LNCaP clone FGC (cell line): ENCODE data around the gene PLEKHM3.

Experiments
- DNase-seq: peaks from one replicate; pipeline ENCODE4 v3.0.0-alpha.2; 2011; ENCODE audit warnings: low read depth
- H3K4me3 ChIP-seq: 2 replicates; pipeline ENCODE4 v1.5.1; 2011; ENCODE audit warnings: mild to moderate bottlenecking, low read depth, low read length, control low read depth
- TF ChIP-seq, protein P1 (sequence below): IDR thresholded peaks from 2 replicates; pipeline ENCODE4 v1.5.1; 2012; ENCODE audit warnings: mild to moderate bottlenecking; ENCODE audit not compliant: control insufficient read depth, insufficient read depth; ENCODE audit errors: extremely low read depth

The PLEKHM3 gene

DNA sequence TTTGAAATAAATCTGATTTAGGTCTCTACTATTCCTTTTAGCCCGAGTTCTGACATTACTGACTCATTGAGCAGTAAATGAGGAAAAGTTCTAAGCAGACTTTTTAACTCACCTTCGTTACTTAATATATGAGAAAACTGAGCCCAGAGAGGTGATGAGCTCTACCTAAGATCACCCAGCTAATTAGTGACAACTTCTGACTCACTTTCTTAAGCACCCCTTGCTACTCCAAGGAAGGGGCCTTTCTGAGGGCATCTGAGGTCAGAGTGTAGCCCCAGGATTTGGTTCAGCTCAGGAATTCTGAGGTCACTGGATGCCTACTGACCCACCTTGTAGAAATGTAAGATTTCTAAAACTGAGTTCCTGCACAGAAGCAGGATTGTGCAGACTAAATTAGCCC lies 153.4 kb downstream of the PLEKHM3 start:
- TF ChIP-seq, protein P1, sequence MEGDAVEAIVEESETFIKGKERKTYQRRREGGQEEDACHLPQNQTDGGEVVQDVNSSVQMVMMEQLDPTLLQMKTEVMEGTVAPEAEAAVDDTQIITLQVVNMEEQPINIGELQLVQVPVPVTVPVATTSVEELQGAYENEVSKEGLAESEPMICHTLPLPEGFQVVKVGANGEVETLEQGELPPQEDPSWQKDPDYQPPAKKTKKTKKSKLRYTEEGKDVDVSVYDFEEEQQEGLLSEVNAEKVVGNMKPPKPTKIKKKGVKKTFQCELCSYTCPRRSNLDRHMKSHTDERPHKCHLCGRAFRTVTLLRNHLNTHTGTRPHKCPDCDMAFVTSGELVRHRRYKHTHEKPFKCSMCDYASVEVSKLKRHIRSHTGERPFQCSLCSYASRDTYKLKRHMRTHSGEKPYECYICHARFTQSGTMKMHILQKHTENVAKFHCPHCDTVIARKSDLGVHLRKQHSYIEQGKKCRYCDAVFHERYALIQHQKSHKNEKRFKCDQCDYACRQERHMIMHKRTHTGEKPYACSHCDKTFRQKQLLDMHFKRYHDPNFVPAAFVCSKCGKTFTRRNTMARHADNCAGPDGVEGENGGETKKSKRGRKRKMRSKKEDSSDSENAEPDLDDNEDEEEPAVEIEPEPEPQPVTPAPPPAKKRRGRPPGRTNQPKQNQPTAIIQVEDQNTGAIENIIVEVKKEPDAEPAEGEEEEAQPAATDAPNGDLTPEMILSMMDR, result no peak
- no peak for DNase-seq
- H3K4me3 ChIP-seq, result no peak overlapping the region

DNA sequence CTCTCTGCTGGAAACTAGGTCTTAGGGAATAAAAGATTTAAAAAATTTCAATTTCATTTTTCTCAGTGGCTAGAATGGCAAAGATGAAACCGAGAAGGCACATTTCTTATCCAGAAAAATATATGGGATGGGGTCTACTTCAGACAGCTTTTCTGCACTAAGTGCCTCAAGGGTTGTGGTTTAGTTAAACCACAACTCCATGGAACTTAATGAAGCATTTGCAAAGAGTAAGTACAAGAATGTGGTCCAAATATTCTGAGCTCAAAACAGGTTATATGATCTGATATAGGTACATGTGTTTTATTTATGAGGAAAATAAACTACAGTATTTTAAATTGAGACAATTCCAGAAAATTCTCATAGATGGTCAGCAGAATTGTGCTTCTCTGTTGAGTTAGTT lies 153.8 kb downstream of the PLEKHM3 start:
- no peak for DNase-seq
- no peak overlapping the region for H3K4me3 ChIP-seq
- TF ChIP-seq, protein P1, result no peak

DNA sequence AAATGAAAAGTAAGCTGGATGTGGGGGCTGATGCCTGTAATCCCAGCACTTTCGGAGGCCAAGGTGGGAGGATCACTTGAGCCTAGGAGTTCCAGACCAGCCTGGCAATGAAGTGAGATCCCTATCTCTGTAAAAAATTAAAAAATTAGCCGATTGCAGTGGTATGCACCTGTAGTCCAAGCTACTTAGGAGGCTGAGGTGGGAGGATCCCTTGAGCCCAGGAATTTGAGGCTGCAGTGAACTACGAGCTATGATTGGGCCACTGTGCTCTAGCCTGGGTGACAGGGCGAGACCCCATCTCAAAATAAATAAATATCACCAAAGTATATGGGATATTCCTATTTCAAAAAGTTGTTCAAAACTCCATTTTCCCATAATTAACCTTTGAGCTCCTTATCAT lies 154.5 kb downstream of the PLEKHM3 start:
- no peak overlapping the region for H3K4me3 ChIP-seq
- no peak for DNase-seq
- TF ChIP-seq, protein P1, result no peak

DNA sequence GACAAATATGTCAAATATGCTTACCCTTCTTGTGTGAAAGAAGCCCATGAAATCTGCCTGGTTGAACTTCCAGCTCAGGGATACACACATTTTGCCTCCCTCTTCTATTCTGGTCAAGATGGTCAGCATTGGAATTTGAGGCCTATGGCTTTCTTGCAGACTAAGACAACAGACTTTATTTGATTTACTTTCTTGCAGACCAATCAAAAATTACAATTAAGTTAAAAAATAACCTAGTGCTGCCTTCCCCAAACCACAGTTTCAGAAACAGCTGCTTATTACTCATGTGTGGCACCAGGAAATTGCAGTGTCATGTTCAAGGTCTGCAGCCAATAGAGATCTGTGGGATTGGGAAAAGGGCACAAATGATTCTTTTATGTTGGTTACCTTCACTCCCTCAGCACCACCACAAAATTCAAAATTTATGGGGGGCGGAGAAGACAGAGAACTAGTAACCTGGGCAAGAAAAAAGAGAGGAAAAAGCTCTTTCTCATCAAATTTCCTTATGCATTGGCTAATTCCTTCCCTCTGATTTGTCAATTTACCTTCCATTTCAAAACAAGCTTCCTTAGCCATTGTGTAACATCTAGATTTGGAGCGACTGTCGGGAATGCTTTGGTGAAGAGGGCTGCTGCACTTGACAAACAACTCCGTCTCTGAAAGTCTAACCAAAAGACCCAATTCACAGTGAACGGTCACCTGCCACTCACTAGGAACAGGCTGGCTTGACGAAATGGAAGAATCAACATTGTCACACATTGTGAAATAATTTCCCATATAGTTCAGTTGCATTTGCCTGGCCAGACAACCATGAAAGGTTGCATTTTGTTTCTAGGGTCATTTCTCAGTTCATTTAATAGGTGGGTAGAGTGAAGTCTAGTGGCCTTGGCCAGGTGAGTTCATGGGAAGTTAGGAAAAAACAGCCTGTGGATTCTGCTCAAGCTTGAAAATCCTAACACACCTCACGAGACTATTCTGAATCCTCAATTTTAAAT lies 155.2 kb downstream of the PLEKHM3 start:
- TF ChIP-seq, protein P1, result no peak
- H3K4me3 ChIP-seq, result no peak overlapping the region
- no peak for DNase-seq

DNA sequence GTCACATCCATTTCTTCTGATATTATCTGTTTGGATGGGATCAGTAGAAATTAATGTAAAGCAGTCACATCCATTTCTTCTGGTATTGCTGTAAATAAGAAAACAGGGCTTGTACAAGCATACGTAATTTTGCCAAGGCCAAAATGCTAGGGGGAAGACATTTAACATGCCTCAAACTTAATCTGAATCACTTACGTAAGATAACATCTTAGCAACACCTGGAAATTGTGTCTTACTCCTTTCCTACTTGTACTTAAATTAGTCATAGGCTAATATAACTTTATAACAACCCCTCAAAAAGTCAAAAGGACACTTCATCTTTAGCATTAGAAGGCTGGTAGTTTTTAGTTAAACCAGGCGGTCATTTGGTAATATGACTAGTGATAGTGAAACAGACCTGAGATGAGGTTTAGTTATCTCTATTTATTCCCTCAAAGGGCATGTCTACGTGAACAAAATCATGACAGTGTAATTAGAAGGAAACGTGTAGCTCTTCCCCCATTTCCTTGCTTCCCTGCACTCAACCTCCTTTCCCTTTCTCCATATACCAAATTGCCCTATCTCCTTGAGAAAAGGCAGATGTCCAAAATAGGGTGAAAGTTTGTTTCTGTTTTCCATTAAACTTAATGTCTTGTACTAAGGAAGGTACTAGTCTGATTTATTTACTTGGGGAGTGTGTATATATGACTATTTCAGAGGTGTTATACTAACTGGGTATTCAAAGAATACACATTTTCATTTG lies 156.3 kb downstream of the PLEKHM3 start:
- no peak overlapping the region for H3K4me3 ChIP-seq
- DNase-seq, result no peak
- TF ChIP-seq, protein P1, result no peak

DNA sequence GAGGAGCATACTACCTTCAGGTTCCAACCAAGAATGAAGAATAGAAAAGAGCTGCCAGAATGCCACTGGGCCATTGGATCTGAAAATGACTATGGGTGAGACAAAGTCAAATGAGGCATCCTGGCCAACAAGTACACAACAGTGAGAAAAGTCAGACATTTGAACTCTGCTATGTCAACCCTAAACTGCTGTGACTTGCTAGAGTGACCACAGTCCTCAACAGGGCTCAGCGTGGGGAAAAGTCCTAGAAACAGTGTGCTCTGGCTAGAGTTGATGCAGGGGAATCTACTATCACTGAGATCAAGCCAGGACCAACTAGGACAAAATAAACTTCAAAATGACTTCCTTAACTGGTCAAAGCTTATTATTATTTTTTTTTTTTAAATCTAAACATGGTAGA lies 157.4 kb downstream of the PLEKHM3 start:
- DNase-seq, result no peak
- H3K4me3 ChIP-seq, result no peak overlapping the region
- TF ChIP-seq, protein P1, result no peak
